HepG2 (cell line): ENCODE results near the gene ELL. TPM values are rescaled to one million over a fixed set of nuclear protein-coding genes. Genes with fewer than 3 reads are reported as not detected.

Experiments
- ATAC-seq: fragments of 200-7000 bp; cut with Tn5 transposase; 3 replicates; pipeline ENCODE4 v1.9.1; 2020; ENCODE audit warnings: mild to moderate bottlenecking, moderate library complexity
- BruUV-seq: library from RNA; stranded (reverse); fragments of 400-500 nt; replicated peaks from 2 replicates; lab custom pipeline; 2021; lab: Mats Ljungman, UMichigan
- CTCF ChIA-PET: fragments of 300-600 bp; formaldehyde crosslinking; extraction: SDS; loops from one replicate; lab custom pipeline; 2021; ENCODE audit warnings: low total read pairs, inconsistent platforms, low intra/inter-chr PET ratio; lab: Yijun Ruan, JAX
- POLR2A ChIA-PET: fragments of 350-600 bp; sonication (Branson Sonifier 250); formaldehyde crosslinking; loops from one replicate; lab custom pipeline; 2020; ENCODE audit warnings: antibody characterized with exemption, inconsistent platforms; lab: Yijun Ruan, JAX
- DNase-seq: peaks from one replicate; pipeline ENCODE4 v3.0.0-alpha.2; 2015; ENCODE audit warnings: low spot score
- FAIRE-seq: peaks from 3 replicates; lab custom pipeline; 2011; peaks lifted over from hg19 to GRCh38; lab: Jason Lieb, UNC
- H2AFZ ChIP-seq: one replicate; pipeline ENCODE4 v1.6.1; 2011; ENCODE audit warnings: low read length, inconsistent platforms
- H3K27ac ChIP-seq: fragments of 300-600 bp; 3 replicates; pipeline ENCODE4 v1.8.0; 2011; ENCODE audit warnings: mixed run types, mild to moderate bottlenecking, mixed read lengths, low read length, inconsistent platforms; ENCODE audit not compliant: insufficient read depth; ENCODE audit errors: extremely low read length
- H3K27me3 ChIP-seq, 2 experiments: fragments of 200-600 bp in 1 of 2; 2 replicates in 1 of 2; 3 replicates in 1 of 2; pipeline versions ENCODE4 v1.6.0 to v1.8.0; 2011; ENCODE audit warnings: low read length in 2 of 2, mild to moderate bottlenecking in 2 of 2, moderate library complexity in 2 of 2, inconsistent platforms in 1 of 2; ENCODE audit not compliant: insufficient read depth in 2 of 2, control insufficient read depth in 1 of 2
- H3K36me3 ChIP-seq, 2 experiments: fragments of 200-600 bp in 1 of 2; replicated peaks in 1 of 2; 2 replicates in 1 of 2; 3 replicates in 1 of 2; pipeline versions ENCODE4 v1.5.1 to v1.8.0; 2011; ENCODE audit warnings: low read length in 2 of 2, inconsistent platforms in 1 of 2; ENCODE audit not compliant: insufficient read depth in 2 of 2, control insufficient read depth in 1 of 2
- H3K4me1 ChIP-seq: 2 replicates; pipeline ENCODE4 v1.5.1; 2012; ENCODE audit warnings: low read length, inconsistent platforms; ENCODE audit not compliant: insufficient read depth
- H3K4me2 ChIP-seq: 2 replicates; pipeline ENCODE4 v1.6.0; 2011; ENCODE audit warnings: low read depth, low read length, inconsistent platforms
- H3K4me3 ChIP-seq, 3 experiments: fragments of 200-600 bp in 1 of 3; sonication (generic), shearing (Covaris generic) in 1 of 3; replicated peaks in 1 of 3; 2 replicates each; pipeline ENCODE4 v1.5.1; 2011 to 2016; ENCODE audit warnings: low read length in 3 of 3, inconsistent platforms in 2 of 3, low read depth in 2 of 3, mild to moderate bottlenecking in 2 of 3, control low read depth in 1 of 3, mixed read lengths in 1 of 3; ENCODE audit not compliant: insufficient read depth in 1 of 3
- H3K79me2 ChIP-seq: one replicate; pipeline ENCODE4 v1.6.1; 2011; ENCODE audit warnings: low read length, inconsistent platforms; ENCODE audit not compliant: insufficient read depth
- H3K9ac ChIP-seq: 2 replicates; pipeline ENCODE4 v1.6.0; 2011; ENCODE audit warnings: mild to moderate bottlenecking, low read depth, low read length, inconsistent platforms; ENCODE audit not compliant: insufficient read depth
- H3K9me3 ChIP-seq: 2 replicates; pipeline ENCODE4 v1.5.1; 2012; ENCODE audit warnings: mild to moderate bottlenecking, low read length
- H4K20me1 ChIP-seq: 2 replicates; pipeline ENCODE4 v1.6.0; 2011; ENCODE audit warnings: inconsistent platforms, mild to moderate bottlenecking, low read length, moderate library complexity; ENCODE audit not compliant: insufficient read depth
- AKAP8 ChIP-seq: sonication (generic); formaldehyde crosslinking; IDR thresholded peaks from 2 replicates; pipeline ENCODE4 v1.5.1; 2020; ENCODE audit warnings: mild to moderate bottlenecking, missing genetic modification reagents
- BORCS8-MEF2B ChIP-seq: sonication (generic); formaldehyde crosslinking; IDR thresholded peaks from 2 replicates; pipeline ENCODE4 v1.8.0; 2022; ENCODE audit warnings: mild to moderate bottlenecking, missing genetic modification reagents
- CBX5 ChIP-seq: sonication (generic); formaldehyde crosslinking; IDR thresholded peaks from 2 replicates; pipeline ENCODE4 v1.4.0; 2020; ENCODE audit warnings: missing genetic modification reagents, borderline replicate concordance
- FOXK1 ChIP-seq: sonication (generic); formaldehyde crosslinking; IDR thresholded peaks from 2 replicates; pipeline ENCODE4 v1.4.0; 2020; ENCODE audit warnings: low read depth, missing genetic modification reagents, borderline replicate concordance
- HNRNPLL ChIP-seq: fragments of 200-400 bp; formaldehyde crosslinking; IDR thresholded peaks from 2 replicates; pipeline ENCODE4 v1.6.1; 2017; ENCODE audit warnings: mild to moderate bottlenecking, low read depth, low read length; ENCODE audit not compliant: poor library complexity, severe bottlenecking
- KMT2B ChIP-seq: IDR thresholded peaks from 2 replicates; pipeline ENCODE4 v1.6.1; 2016; ENCODE audit warnings: missing genetic modification reagents, missing compliant biosample characterization
- MED13 ChIP-seq: sonication (generic); formaldehyde crosslinking; IDR thresholded peaks from 2 replicates; pipeline ENCODE4 v1.5.0; 2020; ENCODE audit warnings: missing genetic modification reagents
- ONECUT2 ChIP-seq: sonication (generic); formaldehyde crosslinking; IDR thresholded peaks from 2 replicates; pipeline ENCODE4 v1.4.0; 2020; ENCODE audit warnings: missing genetic modification reagents
- PHF5A ChIP-seq: IDR thresholded peaks from one replicate; pipeline ENCODE4 v1.6.1; 2018; ENCODE audit warnings: low read depth, missing genetic modification reagents; ENCODE audit not compliant: unreplicated experiment
- RFX1 ChIP-seq: fragments of 450-650 bp; IDR thresholded peaks from 2 replicates; pipeline ENCODE4 v1.6.1; 2017
- SAFB2 ChIP-seq: sonication (generic); formaldehyde crosslinking; IDR thresholded peaks from 2 replicates; pipeline ENCODE4 v1.5.1; 2020; ENCODE audit warnings: missing genetic modification reagents, low read depth, mild to moderate bottlenecking, borderline replicate concordance
- TBP ChIP-seq: sonication (generic); formaldehyde crosslinking; IDR thresholded peaks from 2 replicates; pipeline ENCODE4 v1.5.0; 2020; ENCODE audit warnings: missing genetic modification reagents
- TOE1 ChIP-seq: sonication (generic); formaldehyde crosslinking; IDR thresholded peaks from 2 replicates; pipeline ENCODE4 v1.4.0; 2020; ENCODE audit warnings: mild to moderate bottlenecking, missing genetic modification reagents
- TRIM22 ChIP-seq: fragments of 450-650 bp; IDR thresholded peaks from 2 replicates; pipeline ENCODE4 v1.6.1; 2017
- YEATS4 ChIP-seq: sonication (generic); formaldehyde crosslinking; IDR thresholded peaks from 2 replicates; pipeline ENCODE4 v1.4.0; 2020; ENCODE audit warnings: missing genetic modification reagents, borderline replicate concordance
- ZBTB33 ChIP-seq: sonication (generic); formaldehyde crosslinking; IDR thresholded peaks from 2 replicates; pipeline ENCODE4 v1.4.0; 2020; ENCODE audit warnings: missing genetic modification reagents
- ZNF607 ChIP-seq: sonication (generic); formaldehyde crosslinking; IDR thresholded peaks from 2 replicates; pipeline ENCODE4 v1.5.1; 2020; ENCODE audit warnings: missing genetic modification reagents, mild to moderate bottlenecking, borderline replicate concordance
- ZSCAN21 ChIP-seq: sonication (generic); formaldehyde crosslinking; IDR thresholded peaks from 2 replicates; pipeline ENCODE4 v1.8.0; 2022; ENCODE audit warnings: mild to moderate bottlenecking, missing genetic modification reagents, moderate library complexity, borderline replicate concordance
- ZSCAN25 ChIP-seq: sonication (generic); formaldehyde crosslinking; IDR thresholded peaks from 2 replicates; pipeline ENCODE4 v1.8.0; 2022; ENCODE audit warnings: mild to moderate bottlenecking, missing genetic modification reagents
- WGBS: methylation state at CpG from one replicate; pipeline ENCODE4 v1.1.6; 2017; ENCODE audit warnings: low lambda C conversion rate; 5-methylcytosine and 5-hydroxymethylcytosine counted together
- in situ Hi-C: cut with HindIII; loops from 2 replicates; pipeline ENCODE4 v1.10.0; 2017; ENCODE audit warnings: low pct_unique_long_range_greater_than_20kb; ENCODE audit not compliant: extremely low pct_ligation_motif_present
- intact Hi-C: fragments of 100-400 bp; cut with micrococcal nuclease; formaldehyde crosslinking; loops from one replicate; pipeline ENCODE4 v1.10.0; 2022; ENCODE audit not compliant: unreplicated experiment
- polyA plus RNA-seq, 8 experiments: library from polyadenylated mRNA; depleted of rRNA in 3 of 8; stranded (reverse) in 7 of 8; unstranded in 1 of 8; fragments of >200 nt; fragmentation: Illumina TruSeq in 4 of 8; extraction: Trizol in 4 of 8; gene quantifications; 2 replicates each; pipeline versions ENCODE4 v1.2.1 to v1.2.3, GENCODE V29; 2011 to 2016; ENCODE audit warnings: low read depth in 4 of 8, missing spikeins in 1 of 8, mixed read lengths in 1 of 8; ENCODE audit not compliant: insufficient read depth in 1 of 8
- total RNA-seq, 5 experiments: library from RNA; depleted of rRNA; stranded (reverse); fragments of >200 nt; fragmentation: Illumina TruSeq; extraction: Trizol; gene quantifications; 2 replicates each; pipeline ENCODE4 v1.2.3, GENCODE V29; 2016; ENCODE audit warnings: low read depth in 1 of 5
- TF ChIP-seq, protein P1 (sequence below): sonication (generic); formaldehyde crosslinking; IDR thresholded peaks from 2 replicates; pipeline ENCODE4 v1.8.0; 2023; ENCODE audit warnings: mild to moderate bottlenecking, missing genetic modification reagents

Gene ELL
- total and polyA plus RNA-seq, 2 of the 13 experiments (the other 11 are each of a cell fraction or from before 2014, with no cell fraction given), result 3.7 to 5.4 TPM

DNA sequence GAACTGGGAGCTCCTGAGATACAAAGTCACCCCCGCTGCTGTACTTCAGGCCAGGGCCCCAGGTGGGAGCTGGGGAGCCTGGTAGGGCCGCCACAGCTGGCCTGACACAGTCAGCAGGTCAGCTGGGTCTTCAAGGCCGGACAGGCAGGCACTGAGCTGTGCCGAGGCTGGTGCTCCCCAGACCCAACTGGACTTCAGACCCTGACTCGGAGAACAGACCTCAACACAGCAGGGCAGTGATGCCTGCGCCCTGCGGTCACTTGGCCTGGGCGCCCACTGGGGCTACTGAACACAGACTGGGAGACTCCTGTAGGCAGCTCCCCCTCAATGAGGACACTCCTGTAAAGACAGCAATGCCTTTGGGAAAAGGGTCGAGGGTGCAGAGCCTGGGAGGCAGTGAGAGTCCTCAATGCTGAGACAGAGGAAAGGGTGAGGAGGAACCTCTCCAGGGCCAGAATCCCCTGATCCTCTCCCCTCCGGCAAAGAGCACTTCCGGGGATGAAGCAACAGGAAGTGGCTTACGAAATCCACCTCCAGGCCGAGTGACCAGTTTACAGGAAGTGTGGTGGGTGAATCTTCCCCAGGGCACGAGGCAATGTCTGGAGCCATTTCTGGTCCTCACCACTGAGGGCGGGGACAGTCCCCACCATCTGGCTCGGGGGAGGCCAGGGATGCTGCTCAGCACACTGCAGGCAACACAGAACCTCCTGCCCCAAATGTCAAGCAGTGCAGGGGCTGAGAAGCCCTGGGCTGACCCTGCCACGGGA lies 43.1 kb downstream of the ELL start:
- WGBS, result 9% methylated on average over 8 of the region's 17 CpGs
- ChIA-PET POLR2A (interaction anchor here (0.5 to 1.7 kb wide), 8 partner anchors 8 to 157 kb away, joined by 3 to 4 read pairs (median 4); partner anchors contain the start of gene ELL), CTCF (no interaction called here)
- peaks cover 15% of the 10 kb centered on the region; the same call in 1 of the 2 replicates for H4K20me1 ChIP-seq
- H2AFZ ChIP-seq, result no peak overlapping the region
- FAIRE-seq, result peak; percentile 79
- TSS peak; percentile 59 for BruUV-seq
- peak overlapping the region; percentile 67 for H3K4me2 ChIP-seq
- H3K9me3 ChIP-seq, result no peaks in the 10 kb centered on the region
- peak; percentile 88 for DNase-seq
- intact Hi-C loops (loop anchor here (5.0 kb wide), 1 partner anchor 94 kb away; the partner anchor contains the start of gene UBA52), in situ Hi-C loops (loop anchor here (10.0 kb wide), 2 partner anchors 46 to 196 kb away; partner anchors contain the start of gene ELL)
- peaks cover 84% of the 10 kb centered on the region for H3K79me2 ChIP-seq
- peak; percentile 73 for ATAC-seq
- H3K4me1 ChIP-seq, result peaks cover 79% of the 10 kb centered on the region
- H3K36me3 ChIP-seq, result no peaks in the 10 kb centered on the region; a peak in 3 of 5 replicates
- H3K4me3 ChIP-seq, result peak overlapping the region in 2 of 3 experiments; percentile 9 to 45; a peak in 3 of 6 replicates
- H3K27me3 ChIP-seq, result no peaks in the 10 kb centered on the region
- peak overlapping the region; percentile 90 for H3K27ac ChIP-seq
- H3K9ac ChIP-seq, result peak overlapping the region; percentile 52
- TF ChIP-seq RFX1 (no peak), TBP (CRISPR knock-in tag) (no peak), BORCS8-MEF2B (CRISPR knock-in tag) (peak; percentile 77; the same call in 1 of the 2 replicates), SAFB2 (CRISPR knock-in tag) (peak; percentile 38; the same call in 1 of the 2 replicates), HNRNPLL (no peak), TOE1 (CRISPR knock-in tag) (no peak), ZSCAN25 (CRISPR knock-in tag) (peak; percentile 86; the same call in 1 of the 2 replicates), PHF5A (CRISPR knock-in tag) (peak; percentile 81), CBX5 (CRISPR knock-in tag) (peak; percentile 98), MED13 (no peak), ZNF607 (CRISPR knock-in tag) (peak; percentile 84), TRIM22 (no peak), YEATS4 (CRISPR knock-in tag) (peak; percentile 80; the same call in 1 of the 2 replicates), KMT2B (CRISPR knock-in tag) (peak; percentile 78), AKAP8 (CRISPR knock-in tag) (peak; percentile 39; the same call in 1 of the 2 replicates), ZBTB33 (CRISPR knock-in tag) (peak; percentile 75), ONECUT2 (CRISPR knock-in tag) (no peak), FOXK1 (peak; percentile 94; the same call in 1 of the 2 replicates), ZSCAN21 (0 out of 2 replicates have a peak, but pooled peaks have one; percentile 23)
- TF ChIP-seq, protein P1, sequence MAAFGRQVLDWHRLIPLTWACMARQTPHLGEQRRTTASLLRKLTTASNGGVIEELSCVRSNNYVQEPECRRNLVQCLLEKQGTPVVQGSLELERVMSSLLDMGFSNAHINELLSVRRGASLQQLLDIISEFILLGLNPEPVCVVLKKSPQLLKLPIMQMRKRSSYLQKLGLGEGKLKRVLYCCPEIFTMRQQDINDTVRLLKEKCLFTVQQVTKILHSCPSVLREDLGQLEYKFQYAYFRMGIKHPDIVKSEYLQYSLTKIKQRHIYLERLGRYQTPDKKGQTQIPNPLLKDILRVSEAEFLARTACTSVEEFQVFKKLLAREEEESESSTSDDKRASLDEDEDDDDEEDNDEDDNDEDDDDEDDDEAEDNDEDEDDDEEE (CRISPR knock-in tag), result peak; percentile 11; the same call in 1 of the 2 replicates
